Natural killer cell (primary cell): ENCODE measurements around the gene SH3D19. TPM values are rescaled to one million over a fixed set of nuclear protein-coding genes. Genes with fewer than 3 reads are reported as not detected.
"Not testable (repeated sequence)": the region's sequence is repeated elsewhere in the genome, so short reads cannot be mapped to it uniquely, and the experiment has no call there.

Source experiments
- ATAC-seq, 3 donors: fragments of 150-1000 bp in 2 of 3; fragments of 200-7000 bp in 1 of 3; cut with Tn5 transposase; 1 replicate in 1 of 3; 2 replicates in 2 of 3; pipeline ENCODE4 v1.10.0; 2021; ENCODE audit warnings: mild to moderate bottlenecking in 2 of 3, moderate library complexity in 2 of 3
- DNase-seq, 2 donors: peaks; one replicate each; pipeline versions ENCODE4 v3.0.0 to v3.0.0-alpha.2; 2013 to 2021; ENCODE audit warnings: mixed read lengths in 1 of 2
- H3K27ac ChIP-seq: one replicate; pipeline ENCODE4 v1.5.1; 2013; ENCODE audit warnings: mild to moderate bottlenecking, low read length
- H3K27me3 ChIP-seq: one replicate; pipeline ENCODE4 v1.6.1; 2013; ENCODE audit warnings: low read length; ENCODE audit not compliant: control insufficient read depth, insufficient read depth
- H3K36me3 ChIP-seq: one replicate; pipeline ENCODE4 v1.6.1; 2013; ENCODE audit warnings: low read length; ENCODE audit not compliant: control insufficient read depth, insufficient read depth
- H3K4me1 ChIP-seq: one replicate; pipeline ENCODE4 v1.6.1; 2013; ENCODE audit warnings: low read length; ENCODE audit not compliant: control insufficient read depth, insufficient read depth
- H3K4me3 ChIP-seq: one replicate; pipeline ENCODE4 v1.5.1; 2013; ENCODE audit warnings: low read length
- H3K9me3 ChIP-seq: one replicate; pipeline ENCODE4 v1.6.1; 2013; ENCODE audit warnings: low read length; ENCODE audit not compliant: control insufficient read depth, insufficient read depth
- H3K27ac Mint-ChIP-seq, 2 donors: one replicate each; pipeline ENCODE4 v1.8.0; 2022; ENCODE audit warnings: mild to moderate bottlenecking in 2 of 2, mixed read lengths in 2 of 2, moderate library complexity in 1 of 2
- H3K27me3 Mint-ChIP-seq, 2 donors: one replicate each; pipeline ENCODE4 v1.8.0; 2022; ENCODE audit warnings: low read depth in 2 of 2, mixed read lengths in 2 of 2
- H3K36me3 Mint-ChIP-seq: one replicate; pipeline ENCODE4 v1.8.0; 2022; ENCODE audit warnings: mixed read lengths
- H3K4me1 Mint-ChIP-seq, 2 donors: one replicate each; pipeline ENCODE4 v1.8.0; 2022; ENCODE audit warnings: mixed read lengths in 2 of 2
- H3K4me3 Mint-ChIP-seq: one replicate; pipeline ENCODE4 v1.8.0; 2022; ENCODE audit warnings: mild to moderate bottlenecking, moderate library complexity, mixed read lengths
- H3K9me3 Mint-ChIP-seq, 2 donors: one replicate each; pipeline ENCODE4 v1.8.0; 2022; ENCODE audit warnings: mixed read lengths in 2 of 2
- WGBS: methylation state at CpG from one replicate; pipeline ENCODE4 v1.1.7; 2013; ENCODE audit warnings: missing lambda C conversion rate; ENCODE audit not compliant: insufficient coverage; 5-methylcytosine and 5-hydroxymethylcytosine counted together
- intact Hi-C: fragments of 100-400 bp; cut with micrococcal nuclease; formaldehyde crosslinking; loops from one replicate; pipeline ENCODE4 v1.14.2; 2022
- total RNA-seq, 4 donors: library from RNA; stranded (reverse); fragments of 120-200 nt in 1 of 4; gene quantifications; one replicate each; pipeline versions ENCODE4 v1.2.3 to v1.2.4, GENCODE V29; 2013 to 2022
- TF ChIP-seq, protein P1 (sequence below): fragments of 200-600 bp; IDR thresholded peaks from one replicate; pipeline ENCODE4 v1.8.0; 2022; ENCODE audit warnings: antibody characterized with exemption

Gene SH3D19
- total RNA-seq, 3 donors from 2014 or later (not counting 1 experiment from before 2014, with no cell fraction given), result 0.13 TPM; not detected in 2

- no peak overlapping the region for H3K27ac Mint-ChIP-seq
- Histone ChIP-seq H3K4me3 (no peak overlapping the region), H3K4me1 (no peaks in the 10 kb centered on the region), H3K27ac (no peak overlapping the region), H3K9me3 (no peaks in the 10 kb centered on the region), H3K27me3 (no peaks in the 10 kb centered on the region), H3K36me3 (no peaks in the 10 kb centered on the region)
- H3K27me3 Mint-ChIP-seq, result peaks cover 19 to 21% of the 10 kb centered on the region in 2 donors
- intact Hi-C loops, result no loop called here
- no CpG with 5 or more reads among the region's 2 CpGs for WGBS
- no peak overlapping the region for H3K4me3 Mint-ChIP-seq
- DNase-seq, result no peak
- no peaks in the 10 kb centered on the region for H3K36me3 Mint-ChIP-seq
- TF ChIP-seq, protein P1, sequence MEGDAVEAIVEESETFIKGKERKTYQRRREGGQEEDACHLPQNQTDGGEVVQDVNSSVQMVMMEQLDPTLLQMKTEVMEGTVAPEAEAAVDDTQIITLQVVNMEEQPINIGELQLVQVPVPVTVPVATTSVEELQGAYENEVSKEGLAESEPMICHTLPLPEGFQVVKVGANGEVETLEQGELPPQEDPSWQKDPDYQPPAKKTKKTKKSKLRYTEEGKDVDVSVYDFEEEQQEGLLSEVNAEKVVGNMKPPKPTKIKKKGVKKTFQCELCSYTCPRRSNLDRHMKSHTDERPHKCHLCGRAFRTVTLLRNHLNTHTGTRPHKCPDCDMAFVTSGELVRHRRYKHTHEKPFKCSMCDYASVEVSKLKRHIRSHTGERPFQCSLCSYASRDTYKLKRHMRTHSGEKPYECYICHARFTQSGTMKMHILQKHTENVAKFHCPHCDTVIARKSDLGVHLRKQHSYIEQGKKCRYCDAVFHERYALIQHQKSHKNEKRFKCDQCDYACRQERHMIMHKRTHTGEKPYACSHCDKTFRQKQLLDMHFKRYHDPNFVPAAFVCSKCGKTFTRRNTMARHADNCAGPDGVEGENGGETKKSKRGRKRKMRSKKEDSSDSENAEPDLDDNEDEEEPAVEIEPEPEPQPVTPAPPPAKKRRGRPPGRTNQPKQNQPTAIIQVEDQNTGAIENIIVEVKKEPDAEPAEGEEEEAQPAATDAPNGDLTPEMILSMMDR, result no peak
- no peak for ATAC-seq
- no peaks in the 10 kb centered on the region for H3K9me3 Mint-ChIP-seq
- no peaks in the 10 kb centered on the region for H3K4me1 Mint-ChIP-seq
Observed at GRCh38 chr4:151091047-151091446, 234.4 kb downstream of the SH3D19 start.

- intact Hi-C loops, result no loop called here
- no peaks in the 10 kb centered on the region for H3K9me3 Mint-ChIP-seq
- H3K27me3 Mint-ChIP-seq, result peaks cover 3 to 6% of the 10 kb centered on the region in 2 donors
- Histone ChIP-seq H3K9me3 (no peaks in the 10 kb centered on the region), H3K36me3 (no peaks in the 10 kb centered on the region), H3K27ac (no peak overlapping the region), H3K4me1 (no peaks in the 10 kb centered on the region), H3K27me3 (no peaks in the 10 kb centered on the region), H3K4me3 (no peak overlapping the region)
- H3K36me3 Mint-ChIP-seq, result no peaks in the 10 kb centered on the region
- H3K27ac Mint-ChIP-seq, result no peak overlapping the region
- no peak overlapping the region for H3K4me3 Mint-ChIP-seq
- DNase-seq, result no peak
- H3K4me1 Mint-ChIP-seq, result no peaks in the 10 kb centered on the region
- no peak for ATAC-seq
- TF ChIP-seq, protein P1, result no peak
- WGBS, result 88% methylated on average over 8 of the region's 8 CpGs
Observed at GRCh38 chr4:151087467-151087866, 237.9 kb downstream of the SH3D19 start.

DNA sequence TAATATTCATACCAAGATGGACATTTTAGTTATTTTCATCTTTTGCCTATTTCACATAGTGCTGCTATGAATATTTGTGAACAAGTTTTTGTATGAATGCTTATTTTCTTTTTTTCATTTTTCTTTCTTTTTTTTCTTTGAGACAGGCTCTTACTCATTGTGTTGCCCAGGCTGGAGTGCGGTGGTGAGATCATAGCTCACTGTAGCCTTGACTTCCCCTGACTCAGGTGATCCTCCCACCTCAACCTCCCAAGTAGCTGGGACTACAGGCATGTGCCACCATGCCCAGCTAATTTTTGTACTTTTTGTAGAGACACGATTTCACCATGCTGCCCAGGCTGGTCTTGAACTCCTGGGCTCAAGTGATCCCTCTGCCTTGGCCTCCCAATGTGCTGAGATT is 247.4 kb downstream of the SH3D19 start:
- H3K27me3 ChIP-seq, H3K4me1 Mint-ChIP-seq, intact Hi-C loops, H3K4me3 ChIP-seq, H3K27ac Mint-ChIP-seq, H3K4me3 Mint-ChIP-seq, H3K4me1 ChIP-seq, H3K36me3 ChIP-seq, H3K27ac ChIP-seq, H3K9me3 ChIP-seq, ATAC-seq, H3K9me3 Mint-ChIP-seq, DNase-seq, H3K27me3 Mint-ChIP-seq, H3K36me3 Mint-ChIP-seq: not testable (repeated sequence)
- WGBS, result 90% methylated on average over 2 of the region's 2 CpGs

- Histone ChIP-seq H3K9me3 (no peaks in the 10 kb centered on the region), H3K27me3 (peaks cover 2% of the 10 kb centered on the region), H3K4me3 (no peak overlapping the region), H3K4me1 (no peaks in the 10 kb centered on the region), H3K27ac (no peak overlapping the region), H3K36me3 (no peaks in the 10 kb centered on the region)
- Mint-ChIP-seq H3K4me1 (no peaks in the 10 kb centered on the region), H3K27ac (no peak overlapping the region), H3K9me3 (no peaks in the 10 kb centered on the region), H3K27me3 (peaks cover 4 to 8% of the 10 kb centered on the region in 2 donors), H3K4me3 (no peak overlapping the region), H3K36me3 (no peaks in the 10 kb centered on the region)
- ATAC-seq (no peak), DNase-seq (no peak)
- intact Hi-C loops, result no loop called here
- TF ChIP-seq, protein P1, result no peak
Observed at GRCh38 chr4:151074416-151074916, 250.9 kb downstream of the SH3D19 start.

Other genes with a start within 250 kb of the SH3D19 start
- 1,000 to 10,000 TPM; 1,074 to 1,354 (median 1,315) TPM for gene RPS3A, start 226.0 kb downstream of the SH3D19 start, total RNA-seq
- gene PRSS48, start 48.4 kb downstream of the SH3D19 start, total RNA-seq, result not detected
- gene FHIP1A, start 83.6 kb upstream of the SH3D19 start, total RNA-seq, result 1 to 10 TPM in 1 of 3 donors, under 1 TPM in 1, not detected in 1; 0.49 to 3.0 TPM